ENCODE measurements around the gene NT5M.

The NT5M gene

GRCh38 chr17:17351901-17352781 is 49.0 kb downstream of the NT5M start:
- no peaks in the 10 kb centered on the region for H3F3A ChIP-seq (ENCODE audit: insufficient read depth)
- H3K79me2 ChIP-seq (ENCODE audit: insufficient read depth, low read length) = no peaks in the 10 kb centered on the region
- no peaks in the 10 kb centered on the region for H3K9me2 ChIP-seq (replicated peaks; ENCODE audit: insufficient read depth, low read length)
- no peak overlapping the region for H3K9ac ChIP-seq (ENCODE audit: low read length)
- H3K27ac ChIP-seq (ENCODE audit: low read depth, low read length) = no peak overlapping the region
- H3K4me3 ChIP-seq (ENCODE audit: insufficient read depth, low read length, poor library complexity, severe bottlenecking) = no peak overlapping the region
- H3K4me2 ChIP-seq (ENCODE audit: low read depth, low read length, poor library complexity, severe bottlenecking) = no peak overlapping the region
- H3K36me3 ChIP-seq (ENCODE audit: low read length) = no peaks in the 10 kb centered on the region
- H2AFZ ChIP-seq (ENCODE audit: low read depth, low read length, severe bottlenecking) = no peak overlapping the region
- TF ChIP-seq EZH2phosphoT487 (conservative IDR thresholded peaks at IDR 0.05; ENCODE audit: low read length) (no peak), CTCF (IDR thresholded peaks at IDR 0.05; ENCODE audit: insufficient read depth, low read length, poor library complexity, severe bottlenecking) (no peak)
- no peaks in the 10 kb centered on the region for H4K20me1 ChIP-seq (ENCODE audit: low read depth, low read length)
- no peaks in the 10 kb centered on the region for H3K27me3 ChIP-seq (ENCODE audit: low read length)
- no peaks in the 10 kb centered on the region for H3K9me3 ChIP-seq (ENCODE audit: insufficient read depth, low read length)

DNA sequence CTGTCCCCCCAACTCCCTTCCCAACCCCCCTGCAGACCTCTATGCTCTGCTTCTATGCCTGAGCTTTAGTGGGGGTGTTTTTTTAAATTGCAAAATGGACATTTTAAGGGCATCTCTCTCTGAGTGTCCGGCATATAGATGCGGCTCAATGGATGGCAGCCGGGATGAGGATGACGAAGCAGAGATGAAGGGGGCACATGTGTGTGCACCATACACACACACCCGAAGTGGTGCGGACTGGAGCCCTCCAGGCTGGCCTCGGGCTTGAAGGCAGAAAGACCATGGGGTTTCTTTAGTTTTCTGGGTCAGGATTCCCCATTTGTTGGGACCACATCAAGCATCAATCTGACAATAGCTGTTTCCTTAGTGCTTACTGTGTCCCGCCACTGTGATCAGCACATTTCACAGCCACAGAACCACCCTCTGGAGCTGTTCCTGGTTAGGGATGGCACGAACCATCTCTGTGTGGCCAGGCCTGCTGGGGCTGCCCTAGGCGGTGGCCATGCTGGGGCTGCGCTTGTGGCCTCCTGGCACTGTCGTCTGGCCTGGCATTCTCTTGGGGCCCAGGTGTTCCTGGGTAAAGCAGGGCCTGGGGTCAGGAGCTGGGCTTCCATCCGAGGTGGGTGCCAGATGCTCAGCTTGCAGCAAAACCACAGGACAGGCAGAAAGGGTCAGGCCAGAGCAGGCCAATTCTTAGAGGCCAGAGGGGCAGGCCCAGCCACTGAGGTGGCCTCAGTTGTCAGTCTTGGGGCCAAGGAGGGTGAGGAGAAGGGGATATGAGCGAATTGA is 49.9 kb downstream of the NT5M start:
- Histone ChIP-seq H3K9me2 (replicated peaks; ENCODE audit: insufficient read depth, low read length) (no peaks in the 10 kb centered on the region), H3K4me2 (ENCODE audit: low read depth, low read length, poor library complexity, severe bottlenecking) (no peak overlapping the region), H3K4me3 (ENCODE audit: insufficient read depth, low read length, poor library complexity, severe bottlenecking) (no peak overlapping the region), H2AFZ (ENCODE audit: low read depth, low read length, severe bottlenecking) (no peak overlapping the region), H4K20me1 (ENCODE audit: low read depth, low read length) (no peaks in the 10 kb centered on the region), H3K9me3 (ENCODE audit: insufficient read depth, low read length) (no peaks in the 10 kb centered on the region), H3K79me2 (ENCODE audit: insufficient read depth, low read length) (no peaks in the 10 kb centered on the region), H3K27ac (ENCODE audit: low read depth, low read length) (no peak overlapping the region), H3K9ac (ENCODE audit: low read length) (no peak overlapping the region), H3K36me3 (ENCODE audit: low read length) (no peaks in the 10 kb centered on the region), H3F3A (ENCODE audit: insufficient read depth) (no peaks in the 10 kb centered on the region), H3K27me3 (ENCODE audit: low read length) (no peaks in the 10 kb centered on the region)
- TF ChIP-seq EZH2phosphoT487 (conservative IDR thresholded peaks at IDR 0.05; ENCODE audit: low read length) = no peak
- TF ChIP-seq CTCF (IDR thresholded peaks at IDR 0.05; ENCODE audit: insufficient read depth, low read length, poor library complexity, severe bottlenecking) = no peak

- Histone ChIP-seq H3K79me2 (ENCODE audit: insufficient read depth, low read length) (no peaks in the 10 kb centered on the region), H3K9me2 (replicated peaks; ENCODE audit: insufficient read depth, low read length) (no peaks in the 10 kb centered on the region), H3K27me3 (ENCODE audit: low read length) (no peaks in the 10 kb centered on the region), H4K20me1 (ENCODE audit: low read depth, low read length) (no peaks in the 10 kb centered on the region), H2AFZ (ENCODE audit: low read depth, low read length, severe bottlenecking) (no peak overlapping the region), H3K4me2 (ENCODE audit: low read depth, low read length, poor library complexity, severe bottlenecking) (no peak overlapping the region), H3K4me3 (ENCODE audit: insufficient read depth, low read length, poor library complexity, severe bottlenecking) (no peak overlapping the region), H3K36me3 (ENCODE audit: low read length) (no peaks in the 10 kb centered on the region), H3K9ac (ENCODE audit: low read length) (no peak overlapping the region), H3K27ac (ENCODE audit: low read depth, low read length) (no peak overlapping the region), H3K9me3 (ENCODE audit: insufficient read depth, low read length) (no peaks in the 10 kb centered on the region), H3F3A (ENCODE audit: insufficient read depth) (no peaks in the 10 kb centered on the region)
- TF ChIP-seq CTCF (IDR thresholded peaks at IDR 0.05; ENCODE audit: insufficient read depth, low read length, poor library complexity, severe bottlenecking) (no peak), EZH2phosphoT487 (conservative IDR thresholded peaks at IDR 0.05; ENCODE audit: low read length) (no peak)
Measured at GRCh38 chr17:17353625-17354484, 50.7 kb downstream of the NT5M start.
